GM04503 (cell line): Measurements from ENCODE around the gene TBXT.
"Not testable (repeated sequence)": the region's sequence is repeated elsewhere in the genome, so short reads cannot be mapped to it uniquely, and the experiment has no call there.

ENCODE experiments used
- DNase-seq: peaks from one replicate; pipeline ENCODE4 v3.0.0-alpha.2; 2012; ENCODE audit warnings: low read depth

The TBXT gene

GRCh38 chr6:166169549-166170421 is 2.1 kb upstream of the TBXT start:
- DNase-seq, result no peak

DNA sequence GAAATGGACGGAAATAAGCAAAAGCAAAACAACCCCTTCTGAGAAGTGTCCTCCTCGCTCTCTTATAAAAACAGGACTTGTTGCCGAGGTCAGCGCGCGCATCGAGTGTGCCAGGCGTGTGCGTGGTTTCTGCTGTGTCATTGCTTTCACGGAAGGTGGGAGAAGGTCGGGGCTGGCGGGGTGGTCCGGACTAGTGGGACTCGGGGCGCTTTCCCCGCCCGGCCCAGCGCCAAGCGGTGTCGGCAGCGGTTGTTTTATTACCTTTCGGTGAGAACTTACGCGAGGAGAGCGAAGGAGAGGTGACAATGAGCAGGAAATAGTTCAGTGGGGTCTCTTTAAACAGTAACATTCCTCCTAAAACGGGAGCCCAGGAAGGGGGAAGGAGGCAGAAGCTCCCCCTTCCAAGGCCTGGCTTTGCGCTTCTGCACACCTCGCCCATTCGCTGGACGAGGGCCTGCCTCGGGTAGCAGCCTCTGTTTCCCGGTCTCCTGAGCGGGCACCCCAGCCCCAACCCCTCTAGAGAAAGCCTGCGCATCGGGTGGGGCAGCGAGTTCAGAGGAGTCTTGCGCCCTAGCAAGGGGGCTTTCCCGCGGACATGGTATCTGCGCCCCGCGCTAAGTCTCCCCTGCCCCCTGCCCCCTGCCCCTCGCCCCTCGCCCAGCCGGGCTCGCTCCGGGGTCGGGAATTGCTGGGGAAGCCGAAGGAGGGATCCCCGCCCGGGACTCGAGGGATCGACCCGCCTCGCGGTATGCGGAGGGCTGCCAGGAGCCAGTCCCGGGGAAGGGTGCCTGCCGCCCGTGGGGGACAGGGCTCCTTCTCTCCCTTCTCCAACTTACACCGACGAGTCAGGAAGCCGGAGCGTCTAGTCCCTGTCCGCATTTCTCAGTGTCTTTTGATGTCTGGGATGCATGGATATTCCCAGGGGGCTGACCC is 1.2 kb upstream of the TBXT start:
- DNase-seq, result no peak

- DNase-seq, result no peak
These were observed 356 bp downstream of the TBXT start for GRCh38 chr6:166167258-166167731.

- no peak for DNase-seq
These were observed 1.1 kb downstream of the TBXT start for GRCh38 chr6:166166314-166167257.

GRCh38 chr6:166165558-166166313 is 1.9 kb downstream of the TBXT start:
- DNase-seq, result no peak

GRCh38 chr6:166162599-166163342 is 4.9 kb downstream of the TBXT start:
- no peak for DNase-seq

GRCh38 chr6:166157930-166158617 is 9.6 kb downstream of the TBXT start:
- DNase-seq, result no peak

- DNase-seq, result no peak
These were observed 10.7 kb downstream of the TBXT start for GRCh38 chr6:166156942-166157341.

- no peak for DNase-seq
These were observed 13.7 kb downstream of the TBXT start for GRCh38 chr6:166153966-166154365.

DNA sequence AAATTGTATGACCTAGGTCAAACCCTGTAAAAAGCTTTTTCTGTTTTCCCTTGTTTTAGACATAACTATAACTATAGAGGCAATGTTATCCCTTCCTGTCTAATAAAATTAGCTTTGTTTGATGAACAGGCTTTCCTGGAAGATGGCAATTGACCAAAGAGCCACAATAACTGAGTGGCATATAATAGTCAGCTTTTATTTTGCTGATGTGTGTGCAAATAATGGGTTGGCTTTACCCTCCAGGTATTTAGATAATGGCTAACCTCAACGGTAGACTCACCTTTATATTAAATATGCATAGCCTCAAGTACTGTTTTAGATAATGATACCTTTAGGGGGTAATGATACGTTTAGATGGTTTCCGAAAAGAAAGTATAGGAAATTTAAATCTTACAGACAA is 15.0 kb downstream of the TBXT start:
- DNase-seq, result no peak

DNA sequence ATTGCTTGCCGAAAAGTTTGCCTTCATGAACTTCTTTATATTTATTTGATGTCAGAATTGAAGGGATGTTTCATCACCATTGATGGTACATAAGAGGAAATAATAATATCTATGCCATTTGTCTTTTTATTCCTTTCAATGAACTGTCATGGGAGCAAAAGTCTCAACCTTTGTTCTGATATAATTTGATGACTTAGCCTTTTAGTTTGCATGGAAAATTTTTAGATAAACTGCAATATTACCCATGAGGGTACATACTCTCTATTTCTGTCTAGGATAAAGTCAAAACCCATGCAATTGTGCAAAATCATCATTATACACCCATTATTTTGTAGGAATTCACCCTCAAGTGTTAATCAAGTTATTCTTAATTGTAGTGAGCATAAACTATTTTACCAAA is 15.9 kb downstream of the TBXT start:
- no peak for DNase-seq

DNA sequence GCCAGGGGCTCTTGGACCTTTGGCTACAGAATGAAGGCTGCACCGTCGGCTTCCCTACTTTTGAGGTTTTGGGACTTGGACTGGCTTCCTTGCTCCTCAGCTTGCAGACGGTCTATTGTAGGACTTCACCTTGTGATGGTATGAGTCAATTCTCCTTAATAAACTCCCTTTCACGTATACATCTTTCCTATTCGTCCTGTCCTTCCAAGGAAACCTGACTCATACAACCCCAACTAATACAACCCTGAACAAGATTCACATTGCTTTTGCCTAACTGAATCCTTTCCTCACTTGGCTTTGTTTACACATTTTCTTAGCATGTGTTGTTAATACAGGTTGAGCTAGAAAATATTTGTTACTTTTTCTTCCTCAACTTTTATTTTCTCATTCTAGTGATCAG is 21.9 kb downstream of the TBXT start:
- DNase-seq, result no peak

- DNase-seq, result no peak
These were observed 24.6 kb downstream of the TBXT start for GRCh38 chr6:166143011-166143410.

DNA sequence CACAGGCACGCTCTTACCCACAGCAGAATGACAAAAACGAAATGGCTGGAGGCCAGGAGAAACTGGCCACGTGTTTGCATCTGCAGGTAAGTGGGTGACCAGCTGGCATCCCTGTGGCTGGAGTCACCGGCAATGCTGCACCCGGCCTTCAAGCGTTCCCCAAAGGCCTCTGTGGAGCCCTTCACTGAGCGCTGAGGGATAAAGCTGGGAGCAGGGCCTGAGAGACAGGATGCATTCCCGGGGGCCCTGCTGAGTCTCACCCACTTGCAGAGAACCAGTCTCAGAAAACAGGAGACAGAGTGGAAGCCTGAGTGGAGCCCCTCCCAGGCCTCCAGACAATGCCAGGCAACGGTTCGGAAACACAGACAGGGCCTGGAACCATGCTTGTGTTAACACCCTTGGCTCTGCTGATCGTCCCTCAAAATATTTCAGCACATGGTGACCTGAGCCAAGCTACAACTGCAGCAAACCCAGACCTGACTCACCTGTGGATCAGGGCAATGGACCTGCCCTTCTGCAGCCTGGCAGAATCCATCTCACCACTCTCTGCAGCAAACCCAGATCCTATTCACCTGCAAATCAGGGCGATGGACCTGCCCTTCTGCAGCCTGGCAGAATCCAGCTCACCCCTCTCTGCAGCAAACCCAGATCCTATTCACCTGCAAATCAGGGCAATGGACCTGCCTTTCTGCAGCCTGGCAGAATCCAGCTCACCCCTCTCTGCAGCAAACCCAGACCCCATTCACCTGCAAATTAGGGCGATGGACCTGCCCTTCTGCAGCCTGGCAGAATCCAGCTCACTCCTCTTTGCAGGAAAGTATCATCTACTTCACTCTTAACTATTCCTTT is 39.8 kb downstream of the TBXT start:
- DNase-seq, result no peak

- DNase-seq, result not testable (repeated sequence)
These were observed 44.5 kb downstream of the TBXT start for GRCh38 chr6:166123115-166123514.

DNA sequence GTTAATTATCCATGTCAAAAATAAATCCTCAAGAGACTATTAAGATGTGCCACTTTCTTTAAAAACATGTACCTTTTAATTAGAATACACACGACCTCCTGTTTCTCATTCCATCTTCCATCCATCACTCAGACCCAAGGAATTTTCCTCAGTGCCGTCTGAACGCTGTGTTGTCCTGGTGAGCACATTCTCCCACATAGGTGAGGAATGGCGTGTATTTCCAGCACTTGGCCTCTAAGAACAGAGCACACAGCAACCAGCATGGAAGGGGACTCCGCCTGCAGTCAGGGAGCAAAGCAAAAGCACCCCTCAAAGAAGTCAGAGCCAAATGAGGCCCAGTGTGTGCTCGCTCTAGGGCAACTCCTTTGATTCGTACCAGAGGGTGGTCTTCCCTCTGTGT is 45.9 kb downstream of the TBXT start:
- no peak for DNase-seq

DNA sequence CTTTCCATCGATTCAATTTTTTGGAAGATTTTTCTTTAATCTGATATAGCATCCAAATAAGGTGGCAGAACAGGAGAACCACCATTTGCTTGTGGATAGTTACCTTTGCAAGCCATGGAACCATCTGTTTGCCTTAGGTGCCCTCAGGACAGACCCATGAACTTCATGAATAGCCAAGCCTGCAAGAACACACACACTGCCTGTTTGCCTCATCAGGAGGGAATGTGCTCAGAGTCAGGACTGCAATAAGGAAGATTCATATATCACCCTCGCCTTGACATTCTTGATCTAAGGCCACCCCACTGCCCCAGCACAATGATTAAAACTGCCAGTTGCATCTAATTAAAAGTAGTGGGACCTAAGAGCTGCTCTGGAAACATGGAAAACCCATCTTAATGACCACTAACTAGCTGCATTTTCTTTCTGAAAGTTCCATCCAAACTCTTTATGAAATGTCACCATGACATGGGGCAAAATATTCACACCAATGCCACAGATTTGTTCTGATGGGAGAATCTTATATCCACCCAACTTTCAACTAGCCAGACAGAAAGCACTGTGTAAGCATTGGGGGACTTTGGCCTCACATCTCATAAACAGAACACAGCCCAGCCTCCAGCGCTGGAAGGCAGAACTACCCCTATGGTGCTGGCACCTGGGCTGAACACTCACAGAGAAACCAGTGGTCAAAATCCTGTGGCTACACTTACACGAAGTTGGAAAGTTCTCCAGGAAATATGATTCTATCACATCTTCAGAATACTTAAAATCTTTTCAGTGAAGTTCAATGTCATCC is 48.3 kb downstream of the TBXT start:
- no peak for DNase-seq

- no peak for DNase-seq
These were observed 52.0 kb downstream of the TBXT start for GRCh38 chr6:166115609-166116008.
